NCI-H2107 treated with DMSO at 0.1 percent for 48 hours (cell line): ENCODE measurements around the gene MRPL43.
"Not testable (repeated sequence)": the region's sequence is repeated elsewhere in the genome, so short reads cannot be mapped to it uniquely, and the experiment has no call there.

Experiments
- DNase-seq: peaks from one replicate; lab custom pipeline; 2025; ENCODE audit not compliant: unreplicated experiment; lab: John Stamatoyannopoulos, UW

Gene MRPL43

DNA sequence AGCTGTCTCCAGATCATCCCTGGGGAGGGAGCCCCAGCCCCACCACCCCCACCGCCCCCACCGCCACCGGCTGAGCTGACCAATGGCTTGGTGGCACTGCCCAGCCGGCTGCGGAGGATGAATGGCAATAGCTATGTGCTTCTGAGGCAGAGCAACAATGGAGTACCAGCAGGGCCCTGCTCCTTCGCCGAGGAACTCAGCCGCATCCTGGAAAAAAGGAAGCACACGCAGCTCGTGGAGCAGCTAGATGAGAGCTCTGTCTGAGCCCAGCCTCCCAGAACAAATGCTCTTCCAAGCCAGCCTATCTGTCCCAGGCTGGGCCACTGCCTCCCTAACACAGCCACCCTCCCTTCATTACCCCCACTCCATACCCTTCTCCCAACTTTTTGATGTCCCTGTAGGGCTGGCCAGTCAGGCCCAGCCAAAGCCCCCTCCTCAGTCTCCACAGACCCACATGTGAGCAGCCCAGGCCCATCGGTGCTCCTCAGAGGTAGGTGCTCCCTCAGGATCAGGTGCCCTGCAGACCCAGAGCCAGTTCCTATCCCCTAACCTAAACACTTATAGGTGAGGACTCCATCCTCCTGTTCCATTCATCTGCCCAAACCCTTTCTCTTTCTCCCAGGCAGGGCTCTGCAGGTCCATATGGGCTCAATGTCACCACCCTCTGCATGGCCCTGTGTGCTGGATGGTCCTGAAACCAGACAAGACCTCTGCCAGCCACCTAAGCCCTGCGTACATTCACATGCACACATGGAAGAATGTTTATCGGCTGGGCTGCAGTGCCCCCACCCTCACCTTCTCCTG lies 3.2 kb downstream of the MRPL43 start:
- DNase-seq, result no peak

GRCh38 chr10:100982916-100983830 lies 4.1 kb downstream of the MRPL43 start:
- no peak for DNase-seq

- no peak for DNase-seq
These were observed 6.0 kb downstream of the MRPL43 start for GRCh38 chr10:100981178-100981772.

DNA sequence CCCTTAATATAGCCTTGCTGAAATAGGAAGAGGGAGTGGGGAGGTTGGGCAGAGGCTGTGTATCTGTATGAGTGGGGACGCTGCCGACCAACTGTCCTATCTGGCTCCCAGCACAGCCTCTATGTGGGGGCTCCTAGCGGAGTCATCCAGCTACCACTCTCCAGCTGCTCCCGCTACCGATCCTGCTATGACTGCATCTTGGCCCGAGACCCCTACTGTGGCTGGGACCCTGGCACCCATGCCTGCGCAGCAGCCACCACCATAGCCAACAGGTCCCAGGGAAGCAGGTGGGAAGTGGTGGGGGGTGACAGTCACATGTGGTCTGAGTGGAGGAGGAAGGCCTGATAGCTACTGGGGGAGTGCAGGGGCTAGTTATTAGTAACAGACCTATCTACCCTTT lies 6.6 kb downstream of the MRPL43 start:
- no peak for DNase-seq

DNA sequence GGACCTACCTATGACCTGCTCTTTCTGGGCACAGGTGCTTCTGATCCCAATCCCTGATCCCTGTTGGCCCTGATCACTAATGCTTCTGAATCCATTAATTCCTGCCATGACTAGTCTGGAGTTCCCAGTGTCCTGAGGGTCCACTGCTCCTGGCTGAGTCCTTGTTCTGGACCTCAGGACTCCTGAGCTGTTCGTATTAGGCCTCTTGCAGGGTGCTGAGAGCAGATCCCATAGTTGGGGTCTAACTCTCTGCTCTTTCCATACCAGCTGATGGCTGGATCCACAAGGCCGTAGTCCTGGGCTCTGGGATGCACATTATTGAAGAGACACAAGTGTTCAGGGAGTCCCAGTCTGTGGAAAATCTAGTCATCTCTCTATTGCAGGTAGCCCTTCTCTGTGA lies 7.0 kb downstream of the MRPL43 start:
- no peak for DNase-seq

GRCh38 chr10:100979791-100980272 lies 7.5 kb downstream of the MRPL43 start:
- no peak for DNase-seq

DNA sequence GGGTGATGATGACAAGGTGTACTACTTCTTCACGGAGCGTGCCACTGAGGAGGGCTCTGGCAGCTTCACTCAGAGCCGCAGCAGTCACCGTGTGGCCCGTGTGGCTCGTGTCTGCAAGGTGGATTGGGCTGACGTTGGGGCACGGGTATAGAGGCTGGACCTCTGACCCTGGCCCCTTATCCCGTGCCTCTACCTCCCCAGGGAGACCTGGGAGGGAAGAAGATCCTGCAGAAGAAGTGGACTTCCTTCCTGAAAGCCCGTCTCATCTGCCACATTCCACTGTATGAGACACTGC lies 8.4 kb downstream of the MRPL43 start:
- DNase-seq, result no peak

- DNase-seq, result no peak
These were observed 9.0 kb downstream of the MRPL43 start for GRCh38 chr10:100978121-100978900.

- DNase-seq, result no peak
These were observed 9.9 kb downstream of the MRPL43 start for GRCh38 chr10:100977436-100977835.

DNA sequence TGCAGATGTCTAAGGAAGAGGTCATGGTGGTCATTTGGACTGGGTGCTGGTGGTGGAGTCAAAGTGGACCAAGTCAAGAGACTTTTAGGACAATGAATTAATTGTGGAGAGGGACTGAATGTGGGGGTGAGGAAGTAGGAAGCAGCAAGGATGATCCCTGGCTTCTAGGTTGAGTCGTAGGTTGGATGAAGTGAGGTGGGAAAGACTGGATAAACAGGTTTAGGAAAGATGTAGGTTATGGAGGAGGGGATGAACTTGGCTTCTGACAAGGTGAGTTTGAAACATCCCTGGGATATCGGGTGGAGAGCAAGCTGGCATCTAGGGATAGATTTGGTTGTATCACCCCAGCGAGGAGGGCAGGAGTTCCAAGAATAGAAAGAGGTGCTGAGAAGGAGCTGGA lies 10.4 kb downstream of the MRPL43 start:
- DNase-seq, result no peak

DNA sequence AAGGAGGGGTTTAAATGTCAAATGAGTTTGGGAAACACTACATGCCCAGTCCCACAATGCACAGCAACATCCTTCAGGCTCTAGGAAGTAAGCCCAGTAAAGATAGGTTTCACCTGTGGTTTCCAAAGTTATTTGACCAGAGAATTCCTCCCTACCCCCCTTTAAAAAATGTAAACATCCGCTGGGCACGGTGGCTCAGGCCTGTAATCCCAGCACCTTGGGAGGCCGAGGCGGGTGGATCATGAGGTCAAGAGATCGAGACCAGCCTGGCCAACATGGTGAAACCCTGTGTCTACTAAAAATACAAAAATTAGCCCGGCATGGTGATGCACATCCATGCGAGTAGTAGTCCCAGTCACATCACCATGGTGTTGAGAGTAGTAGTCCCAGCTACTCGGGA lies 11.9 kb downstream of the MRPL43 start:
- not testable (repeated sequence) for DNase-seq

GRCh38 chr10:100972904-100973535 lies 14.3 kb downstream of the MRPL43 start:
- no peak for DNase-seq

- DNase-seq, result no peak
These were observed 15.0 kb downstream of the MRPL43 start for GRCh38 chr10:100972115-100972903.

DNA sequence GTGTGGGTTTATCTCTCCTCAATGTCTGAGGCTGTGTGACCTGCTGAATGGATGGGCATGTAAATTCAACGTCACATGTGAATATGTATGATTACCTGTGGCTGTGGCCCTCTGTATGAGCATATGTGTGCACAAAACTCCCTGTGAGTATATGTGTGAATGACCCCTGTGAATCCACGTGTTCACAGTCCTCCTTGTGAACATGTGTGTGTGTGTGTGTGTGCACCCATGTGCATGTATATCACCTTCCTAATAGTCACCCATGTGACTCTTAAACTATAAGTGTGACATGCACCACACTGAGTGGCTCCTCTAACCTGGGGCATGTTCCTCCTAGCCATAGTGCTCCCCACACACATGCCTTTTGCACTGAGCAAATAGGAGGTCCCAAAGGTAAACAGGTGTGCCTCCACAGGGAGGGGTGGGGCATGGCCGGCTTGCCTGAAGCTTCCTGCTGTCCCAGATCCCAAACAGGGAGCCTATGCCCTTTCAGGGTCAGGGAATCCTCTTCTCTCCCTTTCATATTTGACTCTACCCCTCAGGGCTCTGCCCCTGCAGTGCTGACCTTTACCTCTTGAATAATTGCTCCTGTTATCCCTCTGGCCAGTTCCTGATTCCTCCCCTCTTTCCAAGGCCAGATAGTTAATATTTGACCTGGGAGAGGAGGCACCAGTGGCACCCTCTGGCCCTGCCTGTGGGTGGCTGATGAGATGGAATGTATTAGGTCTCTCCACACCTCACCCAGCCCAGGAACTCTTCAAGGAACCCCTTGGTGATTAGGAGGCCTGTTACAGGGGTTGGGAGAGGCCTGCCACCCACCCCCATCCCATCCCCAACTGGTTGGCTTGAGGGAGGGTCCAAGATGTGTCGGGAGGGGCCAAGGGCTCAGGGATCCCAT lies 16.1 kb downstream of the MRPL43 start:
- DNase-seq, result no peak

DNA sequence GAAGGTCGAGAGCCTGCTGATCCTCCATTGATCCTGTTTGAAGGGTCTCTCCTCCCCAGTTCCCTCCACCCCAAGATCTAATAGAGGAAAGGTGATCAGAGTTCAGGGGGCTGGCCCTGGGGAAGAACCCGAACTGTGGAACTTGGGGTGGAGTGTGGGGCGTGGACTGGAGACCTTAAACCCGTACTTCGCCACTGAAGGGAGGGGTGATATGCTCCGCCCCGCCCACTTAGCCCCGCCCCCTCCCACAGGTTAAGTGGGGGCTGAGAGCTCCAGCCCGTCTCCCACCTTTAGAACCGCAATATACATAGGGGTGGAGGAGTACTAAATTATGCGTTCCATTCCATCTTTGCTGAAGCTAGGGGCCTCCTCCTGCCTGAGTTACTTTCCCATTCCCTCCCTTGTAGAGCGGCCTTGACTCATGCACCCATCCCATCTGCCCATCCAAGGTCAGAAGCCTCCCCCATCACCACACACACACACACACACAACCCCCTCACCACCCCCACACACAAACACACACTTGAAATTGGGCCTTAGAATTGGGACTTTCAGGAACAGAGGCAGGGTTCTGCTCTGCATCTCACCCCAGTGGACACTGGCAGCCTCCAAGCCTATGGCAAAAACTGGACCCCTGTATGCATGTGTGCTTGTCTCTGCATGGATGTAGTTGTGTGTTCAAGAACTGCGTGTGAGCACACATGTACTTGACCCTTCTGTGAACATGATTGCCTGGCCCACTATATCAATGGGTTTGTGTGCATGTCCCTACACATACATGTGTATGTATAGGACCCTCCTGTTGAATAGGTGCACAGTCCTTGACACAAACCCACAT lies 17.0 kb downstream of the MRPL43 start:
- no peak for DNase-seq

GRCh38 chr10:100969187-100970075 lies 17.9 kb downstream of the MRPL43 start, which contains the start of gene SEMA4G:
Gene SEMA4G, plus strand, starts transcription at chr10:100969504. Its CDS starts 3,409 bp downstream, at chr10:100972913.
- no peak for DNase-seq

- no peak for DNase-seq
These were observed 18.5 kb downstream of the MRPL43 start for GRCh38 chr10:100968863-100969186.
